ENCODE measurements around the gene NWD2.

Gene NWD2

GRCh38 chr4:37322122-37322521 is 77.6 kb downstream of the NWD2 start:
- TF ChIP-seq CTCF (IDR thresholded peaks at IDR 0.05; ENCODE audit: low read length, missing control alignments): no peak
- DNase-seq (ENCODE audit: low read depth): no peak

GRCh38 chr4:37324546-37324945 is 80.0 kb downstream of the NWD2 start:
- DNase-seq (ENCODE audit: low read depth): no peak
- TF ChIP-seq CTCF (IDR thresholded peaks at IDR 0.05; ENCODE audit: low read length, missing control alignments): no peak
- no peak overlapping the region for H3K4me3 ChIP-seq (replicated peaks; ENCODE audit: low read depth, low read length)

More at GRCh38 chr4:37322122-37322521, 77.6 kb downstream of the NWD2 start:
- no peak overlapping the region for H3K4me3 ChIP-seq (replicated peaks; ENCODE audit: low read depth, low read length)

- no peak for TF ChIP-seq CTCF (IDR thresholded peaks at IDR 0.05; ENCODE audit: low read length, missing control alignments)
- H3K4me3 ChIP-seq (replicated peaks; ENCODE audit: low read depth, low read length): no peak overlapping the region
- DNase-seq (ENCODE audit: low read depth): no peak
These were observed 82.3 kb downstream of the NWD2 start for GRCh38 chr4:37326852-37327251.

GRCh38 chr4:37338972-37339371 is 94.4 kb downstream of the NWD2 start:
- no peak for TF ChIP-seq CTCF (IDR thresholded peaks at IDR 0.05; ENCODE audit: low read length, missing control alignments)
- no peak overlapping the region for H3K4me3 ChIP-seq (replicated peaks; ENCODE audit: low read depth, low read length)
- no peak for DNase-seq (ENCODE audit: low read depth)

- DNase-seq (ENCODE audit: low read depth): no peak
- no peak for TF ChIP-seq CTCF (IDR thresholded peaks at IDR 0.05; ENCODE audit: low read length, missing control alignments)
- H3K4me3 ChIP-seq (replicated peaks; ENCODE audit: low read depth, low read length): no peak overlapping the region
These were observed 114.2 kb downstream of the NWD2 start for GRCh38 chr4:37358748-37359147.

- no peak overlapping the region for H3K4me3 ChIP-seq (replicated peaks; ENCODE audit: low read depth, low read length)
- no peak for TF ChIP-seq CTCF (IDR thresholded peaks at IDR 0.05; ENCODE audit: low read length, missing control alignments)
- no peak for DNase-seq (ENCODE audit: low read depth)
These were observed 114.7 kb downstream of the NWD2 start for GRCh38 chr4:37359261-37359660.

- no peak overlapping the region for H3K4me3 ChIP-seq (replicated peaks; ENCODE audit: low read depth, low read length)
These were observed 121.3 kb downstream of the NWD2 start for GRCh38 chr4:37365888-37366287.

More at GRCh38 chr4:37365888-37366287, 121.3 kb downstream of the NWD2 start:
- peak; percentile 18 for DNase-seq (ENCODE audit: low read depth)
- no peak for TF ChIP-seq CTCF (IDR thresholded peaks at IDR 0.05; ENCODE audit: low read length, missing control alignments)
